Type B pancreatic cell (in vitro differentiated cells): ENCODE data around the gene MPG. TPM values are rescaled to one million over a fixed set of nuclear protein-coding genes. Genes with fewer than 3 reads are reported as not detected.

Experiments
- DNase-seq: peaks from one replicate; pipeline ENCODE4 v3.0.0; 2021; ENCODE audit warnings: mixed read lengths; ENCODE audit not compliant: unreplicated experiment; ENCODE audit errors: extremely low spot score
- H3K27ac Mint-ChIP-seq: 2 replicates; pipeline ENCODE4 v1.8.0; 2021; ENCODE audit warnings: mild to moderate bottlenecking, mixed read lengths
- H3K27me3 Mint-ChIP-seq: 2 replicates; pipeline ENCODE4 v1.8.0; 2021; ENCODE audit warnings: mixed read lengths
- H3K36me3 Mint-ChIP-seq: 2 replicates; pipeline ENCODE4 v1.8.0; 2021; ENCODE audit warnings: mixed read lengths
- H3K4me1 Mint-ChIP-seq: one replicate; pipeline ENCODE4 v1.8.0; 2021; ENCODE audit warnings: mixed read lengths; ENCODE audit not compliant: unreplicated experiment
- H3K4me3 Mint-ChIP-seq: 2 replicates; pipeline ENCODE4 v1.8.0; 2021; ENCODE audit warnings: mild to moderate bottlenecking, mixed read lengths
- H3K9me3 Mint-ChIP-seq: 2 replicates; pipeline ENCODE4 v1.8.0; 2021; ENCODE audit warnings: mixed read lengths
- total RNA-seq: library from RNA; stranded (reverse); gene quantifications from 2 replicates; pipeline ENCODE4 v1.2.1, GENCODE V29; 2021; ENCODE audit warnings: low replicate concordance
- TF ChIP-seq, protein P1 (sequence below): fragments of 200-600 bp; sonication (generic); conservative IDR thresholded peaks from 2 replicates; pipeline ENCODE4 v1.5.0; 2021; ENCODE audit warnings: antibody characterized with exemption, mild to moderate bottlenecking

The MPG gene
- total RNA-seq, 1 donor from 2014 or later = 38.0 TPM

GRCh38 chr16:105521-105920 is 27.5 kb downstream of the MPG start:
- Mint-ChIP-seq H3K4me1 (peaks cover 4% of the 10 kb centered on the region), H3K9me3 (no peaks in the 10 kb centered on the region), H3K4me3 (no peak overlapping the region), H3K27me3 (no peaks in the 10 kb centered on the region), H3K36me3 (peaks cover 4% of the 10 kb centered on the region), H3K27ac (no peak overlapping the region)
- no peak for DNase-seq
- TF ChIP-seq, protein P1, sequence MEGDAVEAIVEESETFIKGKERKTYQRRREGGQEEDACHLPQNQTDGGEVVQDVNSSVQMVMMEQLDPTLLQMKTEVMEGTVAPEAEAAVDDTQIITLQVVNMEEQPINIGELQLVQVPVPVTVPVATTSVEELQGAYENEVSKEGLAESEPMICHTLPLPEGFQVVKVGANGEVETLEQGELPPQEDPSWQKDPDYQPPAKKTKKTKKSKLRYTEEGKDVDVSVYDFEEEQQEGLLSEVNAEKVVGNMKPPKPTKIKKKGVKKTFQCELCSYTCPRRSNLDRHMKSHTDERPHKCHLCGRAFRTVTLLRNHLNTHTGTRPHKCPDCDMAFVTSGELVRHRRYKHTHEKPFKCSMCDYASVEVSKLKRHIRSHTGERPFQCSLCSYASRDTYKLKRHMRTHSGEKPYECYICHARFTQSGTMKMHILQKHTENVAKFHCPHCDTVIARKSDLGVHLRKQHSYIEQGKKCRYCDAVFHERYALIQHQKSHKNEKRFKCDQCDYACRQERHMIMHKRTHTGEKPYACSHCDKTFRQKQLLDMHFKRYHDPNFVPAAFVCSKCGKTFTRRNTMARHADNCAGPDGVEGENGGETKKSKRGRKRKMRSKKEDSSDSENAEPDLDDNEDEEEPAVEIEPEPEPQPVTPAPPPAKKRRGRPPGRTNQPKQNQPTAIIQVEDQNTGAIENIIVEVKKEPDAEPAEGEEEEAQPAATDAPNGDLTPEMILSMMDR = no peak

DNA sequence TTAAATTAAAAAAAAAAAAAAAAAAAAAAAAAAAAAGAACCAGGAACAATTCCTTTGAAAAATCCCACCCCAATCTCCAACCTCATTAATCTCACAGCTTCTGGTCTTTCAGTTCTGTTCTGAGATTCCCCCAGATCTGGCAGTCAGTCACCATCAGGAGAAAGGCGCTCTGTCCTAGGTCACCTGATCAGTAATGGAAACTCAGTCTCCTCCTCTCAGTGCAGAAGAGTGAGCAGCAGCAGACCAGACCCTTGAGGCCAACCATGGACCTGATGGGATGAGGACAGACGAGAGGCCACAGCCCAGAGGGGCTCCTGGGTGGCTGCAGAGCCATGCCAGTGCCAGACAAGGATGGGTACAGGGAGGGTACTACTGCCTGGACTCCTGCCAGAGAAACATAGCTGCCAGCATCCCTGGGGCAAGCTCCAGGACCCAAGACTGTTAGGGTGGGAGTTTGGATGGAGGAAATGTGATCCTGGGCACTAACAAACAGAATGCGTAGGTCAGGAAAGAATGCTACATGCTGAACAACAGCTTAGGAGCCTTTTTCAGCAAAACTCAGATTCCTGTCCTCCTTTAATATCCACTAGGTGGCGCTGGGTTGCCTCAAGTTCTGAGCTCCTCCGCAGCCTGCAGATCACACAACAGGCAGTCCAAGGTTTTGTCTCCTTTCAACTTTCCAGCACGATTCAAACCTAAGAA is 28.7 kb downstream of the MPG start:
- H3K27ac Mint-ChIP-seq = no peak overlapping the region
- no peak overlapping the region for H3K4me3 Mint-ChIP-seq
- no peaks in the 10 kb centered on the region for H3K27me3 Mint-ChIP-seq
- no peaks in the 10 kb centered on the region for H3K9me3 Mint-ChIP-seq
- TF ChIP-seq, protein P1 = peak; percentile 88
- H3K4me1 Mint-ChIP-seq = peaks cover 4% of the 10 kb centered on the region
- H3K36me3 Mint-ChIP-seq = peaks cover 4% of the 10 kb centered on the region
- no peak for DNase-seq

GRCh38 chr16:112153-112840 is 34.3 kb downstream of the MPG start:
- peaks cover 3% of the 10 kb centered on the region for H3K36me3 Mint-ChIP-seq
- H3K4me1 Mint-ChIP-seq = no peaks in the 10 kb centered on the region
- no peak overlapping the region for H3K27ac Mint-ChIP-seq

DNA sequence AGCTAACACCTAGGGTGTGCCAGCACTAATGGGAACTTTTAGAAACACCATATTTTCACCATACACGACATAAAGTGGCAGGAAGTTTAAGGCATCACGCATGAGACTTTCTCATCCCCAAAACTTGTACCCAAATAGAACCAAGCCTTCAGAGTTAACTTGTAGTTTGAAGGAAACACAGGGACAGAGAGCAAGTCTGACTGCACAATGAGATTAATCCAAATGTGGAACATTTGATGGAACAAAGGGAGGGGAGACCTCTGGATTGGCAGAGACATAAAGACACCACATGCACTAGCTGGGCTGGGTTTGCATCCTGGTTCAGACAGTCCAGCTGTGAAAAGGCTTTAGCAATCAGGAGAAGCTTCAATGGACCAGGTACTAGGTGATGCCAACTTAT is 36.3 kb downstream of the MPG start:
- H3K27ac Mint-ChIP-seq = no peak overlapping the region
- H3K4me1 Mint-ChIP-seq = no peaks in the 10 kb centered on the region
- H3K27me3 Mint-ChIP-seq = no peaks in the 10 kb centered on the region
- no peak for DNase-seq
- TF ChIP-seq, protein P1 = no peak
- H3K9me3 Mint-ChIP-seq = no peaks in the 10 kb centered on the region
- H3K36me3 Mint-ChIP-seq = peaks cover 3% of the 10 kb centered on the region
- no peak overlapping the region for H3K4me3 Mint-ChIP-seq

More at GRCh38 chr16:112153-112840, 34.3 kb downstream of the MPG start:
- TF ChIP-seq, protein P1 = no peak
- Mint-ChIP-seq H3K9me3 (no peaks in the 10 kb centered on the region), H3K4me3 (no peak overlapping the region), H3K27me3 (no peaks in the 10 kb centered on the region)
- DNase-seq = no peak

DNA sequence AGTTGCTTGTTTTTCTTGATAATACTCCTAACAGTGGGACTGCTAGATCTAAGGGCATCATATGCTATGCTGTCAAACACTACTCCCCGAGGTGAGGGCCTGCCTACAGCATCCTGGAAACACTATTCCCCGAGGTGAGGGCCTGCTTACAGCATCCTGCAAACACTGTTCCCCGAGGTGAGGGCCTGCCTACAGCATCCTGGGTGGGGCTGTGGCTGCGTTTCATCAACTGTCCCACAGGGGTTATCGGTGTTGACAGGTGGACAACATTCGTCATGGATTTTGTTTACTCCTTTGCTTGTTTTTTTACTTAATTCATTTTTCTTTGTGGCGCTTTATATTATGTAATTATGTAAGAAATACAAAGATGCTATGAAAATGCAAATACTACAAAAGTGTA is 38.0 kb downstream of the MPG start:
- TF ChIP-seq, protein P1 = no peak
- Mint-ChIP-seq H3K27me3 (no peaks in the 10 kb centered on the region), H3K27ac (no peak overlapping the region), H3K4me1 (no peaks in the 10 kb centered on the region), H3K36me3 (peaks cover 3% of the 10 kb centered on the region), H3K9me3 (no peaks in the 10 kb centered on the region), H3K4me3 (no peak overlapping the region)
- DNase-seq = no peak
